NCI-H82 (cell line): ENCODE measurements around the gene CHRNB1.

Source experiments
- DNase-seq: peaks from one replicate; lab custom pipeline; 2025; lab: John Stamatoyannopoulos, UW

The CHRNB1 gene

GRCh38 chr17:7437950-7438614, 6.8 kb upstream of the CHRNB1 start:
- peak; percentile 63 for DNase-seq

- no peak for DNase-seq
Observed at GRCh38 chr17:7438656-7439460, 6.0 kb upstream of the CHRNB1 start.

GRCh38 chr17:7439462-7440112, 5.3 kb upstream of the CHRNB1 start, which contains the start of gene FGF11:
FGF11 (plus strand) TSS chr17:7439512; CDS start chr17:7439621, 109 bp downstream.
- no peak for DNase-seq

DNA sequence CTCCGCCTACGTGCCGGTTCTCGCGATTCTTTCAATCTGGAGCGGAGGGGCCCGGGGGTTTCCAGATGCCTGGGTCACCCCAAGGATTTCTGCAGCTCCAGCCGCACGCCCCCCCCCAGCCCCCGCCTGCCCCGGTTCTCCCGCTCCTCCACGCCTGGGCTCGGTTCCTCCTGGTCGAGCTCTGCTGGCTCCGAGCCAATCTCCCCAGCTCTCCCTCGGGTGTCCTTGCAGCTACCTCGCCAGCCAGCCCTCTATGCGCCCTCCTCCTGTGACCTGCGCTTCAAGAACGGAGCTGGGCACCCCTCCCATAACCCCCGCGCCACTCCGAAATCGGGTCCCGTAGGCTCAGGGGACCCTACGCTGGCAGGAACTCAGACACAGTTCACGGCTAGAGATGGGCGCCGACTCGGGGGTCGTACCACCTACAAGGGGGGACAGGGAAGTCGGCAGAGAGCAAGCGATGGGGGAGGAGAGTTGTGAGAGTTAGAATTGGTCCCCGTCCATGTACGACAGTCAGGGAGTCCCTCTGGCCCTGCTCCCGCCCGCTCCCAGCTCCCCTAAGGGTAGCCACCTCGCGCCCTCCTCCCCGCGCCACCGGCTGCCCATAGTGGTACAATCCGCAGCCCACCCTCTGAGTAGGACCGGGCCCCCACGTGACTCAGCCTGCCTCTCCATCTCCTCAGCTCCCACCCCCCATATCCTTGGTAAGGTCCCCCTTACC, 4.6 kb upstream of the CHRNB1 start:
- DNase-seq = peak; percentile 89

DNA sequence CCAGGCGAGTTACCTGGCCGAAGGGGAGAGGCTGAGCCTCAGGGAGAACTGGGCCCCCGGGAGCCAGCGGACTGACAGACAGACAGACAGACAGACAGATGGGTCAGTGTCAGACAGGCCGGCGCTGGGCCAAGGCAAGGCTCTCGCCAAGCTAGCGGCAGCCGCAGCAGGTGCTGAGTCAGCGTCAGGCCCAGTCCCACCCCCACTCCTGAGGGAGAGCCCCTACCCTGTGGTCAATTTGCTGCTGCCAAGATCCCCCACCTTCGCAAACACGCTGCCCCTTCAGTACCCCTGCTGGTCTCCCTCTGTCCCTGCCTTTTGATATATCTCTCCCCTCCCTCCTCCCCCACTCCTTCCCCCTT, 4.0 kb upstream of the CHRNB1 start:
- peak; percentile 89 for DNase-seq

GRCh38 chr17:7441266-7441665, 3.6 kb upstream of the CHRNB1 start:
- DNase-seq = no peak

- peak; percentile 29 for DNase-seq
Observed at GRCh38 chr17:7442142-7442541, 2.7 kb upstream of the CHRNB1 start.

DNA sequence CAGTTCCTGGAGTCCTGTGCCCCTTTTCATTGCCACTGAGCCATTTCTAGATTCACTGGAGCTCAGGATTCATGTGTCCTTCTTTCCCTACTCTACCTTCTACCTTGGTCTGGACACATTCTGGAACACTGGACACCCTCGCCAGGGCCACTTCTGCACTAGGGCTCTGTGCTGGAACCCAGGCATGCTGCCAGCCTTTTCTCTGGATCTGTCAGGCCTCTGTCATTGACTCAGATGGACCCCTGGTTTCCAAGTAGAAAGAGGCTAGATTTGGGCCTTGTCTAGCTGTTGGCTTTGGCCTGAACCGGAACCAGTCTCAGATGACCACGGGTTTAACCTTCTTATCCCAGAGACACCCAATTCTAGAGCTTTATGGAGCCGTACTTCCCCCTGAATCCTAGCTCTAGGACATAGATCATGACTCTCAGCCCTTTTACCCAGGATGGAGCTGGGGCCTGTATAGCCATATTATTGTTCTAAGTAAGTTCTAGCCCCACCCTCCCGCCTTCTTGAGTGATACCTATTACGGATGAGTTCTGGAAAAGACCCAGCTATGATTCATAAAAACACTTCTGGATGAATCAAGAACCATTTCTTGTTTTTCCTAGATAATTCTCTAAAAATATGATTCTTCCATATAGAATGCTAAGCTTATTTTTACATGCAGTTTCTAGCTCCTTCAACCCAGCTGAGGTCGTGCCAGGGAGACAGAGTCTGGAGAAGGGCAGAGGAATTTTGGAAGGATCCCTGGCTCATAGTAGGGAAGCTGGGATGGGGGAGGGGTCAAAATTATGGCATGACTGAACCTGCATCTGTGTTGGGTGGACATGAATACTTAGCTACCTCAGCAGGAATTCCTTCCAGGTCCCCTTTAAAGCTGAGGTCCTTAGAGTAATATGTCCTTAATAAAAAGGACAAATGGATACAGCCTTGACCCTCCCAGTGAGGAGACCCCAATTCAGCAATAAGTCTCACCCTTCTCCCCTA, 1.1 kb upstream of the CHRNB1 start:
- DNase-seq = no peak

DNA sequence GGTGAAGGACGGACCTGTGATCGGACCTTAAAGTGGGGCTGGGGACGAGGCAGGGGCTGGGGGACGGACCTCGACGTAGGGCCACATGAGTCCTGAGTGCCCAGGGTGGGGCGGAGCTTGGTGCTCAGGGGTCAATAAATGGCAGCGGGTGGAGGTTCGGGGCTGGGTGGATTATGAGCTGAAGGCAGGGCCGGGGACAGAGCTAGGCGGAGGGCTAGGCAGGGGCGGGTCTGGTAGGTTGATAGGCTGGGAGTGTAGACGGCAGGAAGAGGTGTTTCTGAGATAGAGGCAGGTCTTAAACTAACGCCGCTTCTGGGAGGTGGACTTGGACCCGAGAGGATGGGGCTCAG, 733 bp downstream of the CHRNB1 start:
- DNase-seq = peak; percentile 88

DNA sequence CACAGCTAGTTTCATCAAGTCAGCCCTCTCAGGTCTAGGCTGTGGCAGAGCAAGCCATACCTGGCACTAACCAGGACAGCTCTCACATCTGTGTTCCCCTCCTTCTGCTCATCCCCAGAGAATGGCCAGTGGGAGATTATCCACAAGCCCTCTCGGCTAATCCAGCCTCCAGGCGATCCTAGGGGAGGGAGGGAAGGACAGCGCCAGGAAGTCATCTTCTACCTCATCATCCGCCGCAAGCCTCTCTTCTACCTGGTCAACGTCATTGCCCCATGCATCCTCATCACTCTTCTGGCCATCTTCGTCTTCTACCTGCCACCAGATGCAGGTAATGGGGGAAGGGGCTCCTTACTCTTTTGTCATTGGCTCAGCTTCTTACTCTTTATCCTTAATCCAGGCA, 3.6 kb downstream of the CHRNB1 start:
- peak; percentile 87 for DNase-seq

- DNase-seq = no peak
Observed at GRCh38 chr17:7459961-7460545, 15.2 kb downstream of the CHRNB1 start.

DNA sequence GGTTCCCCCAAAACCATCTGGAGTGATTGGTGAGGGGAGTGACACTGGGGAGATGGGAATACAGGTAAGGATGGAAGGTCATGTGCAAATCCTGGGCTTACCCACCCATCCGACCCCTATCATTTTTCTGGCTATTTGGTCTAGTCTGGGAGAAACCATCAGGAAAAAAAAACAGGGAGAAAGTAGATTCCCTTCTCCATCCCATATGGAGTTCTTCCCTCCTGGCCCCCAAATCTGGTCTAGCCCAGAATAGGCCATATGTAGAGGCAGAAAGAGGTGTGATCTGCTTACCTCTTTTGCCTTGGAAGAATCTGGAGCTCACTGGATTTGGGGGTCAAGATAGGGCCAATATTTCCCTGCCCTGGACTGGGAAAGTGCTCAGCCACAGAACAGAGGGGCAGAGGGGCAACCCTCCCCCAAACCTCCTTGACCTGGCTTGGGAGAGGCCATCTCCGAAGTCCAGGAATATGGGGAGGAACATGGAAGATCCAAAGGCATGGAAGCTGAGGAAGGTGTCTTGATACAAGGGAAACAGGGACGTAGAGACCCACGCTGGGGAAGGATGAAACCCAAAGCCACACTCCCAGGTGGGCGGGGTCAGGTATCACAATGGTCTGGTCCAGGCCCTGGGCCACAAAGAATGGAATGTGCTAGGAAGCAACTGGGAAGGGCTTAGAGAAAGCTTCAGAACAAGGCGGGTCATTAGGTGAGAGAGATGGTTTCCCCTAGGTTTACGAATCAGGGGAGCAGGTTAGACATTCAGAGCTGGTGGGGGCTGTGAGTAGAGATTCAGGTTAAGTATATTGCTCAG, 16.2 kb downstream of the CHRNB1 start:
- DNase-seq = no peak

DNA sequence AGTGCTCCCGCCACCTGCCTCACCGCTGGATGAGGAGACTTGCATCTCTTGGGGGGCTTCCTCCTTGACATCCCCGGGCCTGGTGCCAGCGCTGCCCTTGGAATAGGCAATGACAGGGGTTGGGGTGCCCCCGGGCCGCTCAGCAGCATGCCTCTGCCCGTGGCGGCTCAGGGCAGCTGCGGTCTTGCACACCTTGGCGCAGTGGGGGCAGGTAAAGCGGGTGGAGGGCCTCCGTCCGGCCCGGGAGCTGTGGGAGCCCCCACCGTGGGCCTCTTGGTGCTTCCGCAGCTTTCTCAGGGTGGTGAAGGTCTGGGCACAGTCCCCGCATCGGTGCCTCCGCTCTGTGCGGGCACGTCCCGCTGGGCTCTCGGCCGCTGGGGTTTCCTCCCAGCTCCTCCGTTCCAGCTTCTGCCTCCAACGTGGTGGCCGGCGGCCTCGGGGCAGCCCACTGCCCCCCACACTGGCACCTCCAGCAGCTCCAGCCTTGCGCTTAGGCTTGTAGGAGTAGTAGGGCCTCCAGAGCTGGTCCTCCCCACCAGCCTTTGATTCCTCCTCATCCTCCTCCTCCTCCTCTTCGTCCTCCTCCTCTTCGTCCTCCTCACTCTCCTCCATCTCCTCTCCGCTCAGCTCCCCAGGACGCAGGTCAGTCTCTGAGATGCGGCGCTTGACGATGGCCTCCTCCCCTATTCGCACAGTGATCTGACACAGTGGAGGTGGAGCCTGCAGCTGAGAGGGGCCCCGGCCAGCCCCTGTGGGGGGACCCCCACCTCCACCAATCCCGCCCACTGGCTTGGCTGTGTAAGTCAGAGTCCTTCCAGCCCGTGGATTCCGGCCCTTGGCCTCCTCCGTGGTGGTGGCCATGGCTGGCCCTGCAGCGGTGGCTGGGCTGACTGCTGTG, 17.9 kb downstream of the CHRNB1 start:
- DNase-seq = no peak

DNA sequence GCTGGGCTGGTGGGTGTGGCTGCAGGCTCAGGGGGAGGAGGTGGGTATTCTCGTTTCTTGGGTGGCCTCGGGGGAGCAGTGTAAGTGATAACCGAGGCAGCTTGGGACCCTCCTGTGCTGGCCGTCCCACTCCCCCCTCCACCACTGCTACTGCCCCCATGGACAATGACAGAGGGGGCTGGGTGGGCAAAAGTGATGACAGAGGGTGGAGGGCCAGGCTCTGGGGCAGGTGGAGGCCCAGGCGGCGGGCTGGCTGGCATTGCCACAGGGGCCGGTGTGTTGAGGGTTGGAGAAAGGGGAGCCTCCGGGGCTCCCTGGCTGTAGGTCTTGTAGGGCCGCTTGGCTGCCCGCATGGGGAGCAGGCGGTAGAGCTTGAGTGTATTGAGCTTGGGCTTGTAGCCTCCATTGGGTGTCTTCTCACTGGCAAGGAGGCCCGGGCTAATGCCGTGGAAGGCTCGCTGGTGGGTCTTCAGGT, 18.5 kb downstream of the CHRNB1 start:
- no peak for DNase-seq

DNA sequence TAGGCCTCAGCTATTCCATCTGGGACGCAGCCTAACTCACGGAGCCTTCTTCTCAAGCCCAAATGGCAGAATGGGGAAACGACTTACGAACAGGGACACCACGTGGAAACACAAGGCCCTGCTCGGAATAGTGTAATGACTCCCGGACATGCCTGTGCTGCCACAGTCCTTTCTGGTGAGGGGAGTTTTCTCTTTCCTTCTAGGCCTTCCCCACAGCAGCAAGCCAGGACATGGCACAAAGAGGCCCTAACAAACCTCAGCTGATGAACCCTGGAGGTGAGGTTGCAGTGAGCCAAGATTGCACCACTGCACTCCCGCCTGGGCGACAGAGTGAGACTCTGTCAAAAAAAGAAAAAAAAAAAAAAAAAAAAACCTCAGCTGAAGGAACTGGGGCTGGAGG, 19.2 kb downstream of the CHRNB1 start:
- no peak for DNase-seq

- no peak for DNase-seq
Observed at GRCh38 chr17:7465597-7466275, 20.9 kb downstream of the CHRNB1 start.

- no peak for DNase-seq
Observed at GRCh38 chr17:7466318-7466638, 21.4 kb downstream of the CHRNB1 start.

- DNase-seq = no peak
Observed at GRCh38 chr17:7466639-7467341, 21.9 kb downstream of the CHRNB1 start.
